CD4-positive, alpha-beta T cell treated with Interleukin-4 for 1 hour (primary cell): Measurements from ENCODE around the gene COL12A1.

Experiments used
- DNase-seq, 2 donors: peaks; one replicate each; pipeline ENCODE4 v3.0.0-alpha.2; 2020 to 2022

Gene COL12A1

GRCh38 chr6:75176076-75176582 lies 29.7 kb downstream of the COL12A1 start:
- DNase-seq, result no peak

GRCh38 chr6:75171986-75172385 lies 33.9 kb downstream of the COL12A1 start:
- DNase-seq, result no peak

DNA sequence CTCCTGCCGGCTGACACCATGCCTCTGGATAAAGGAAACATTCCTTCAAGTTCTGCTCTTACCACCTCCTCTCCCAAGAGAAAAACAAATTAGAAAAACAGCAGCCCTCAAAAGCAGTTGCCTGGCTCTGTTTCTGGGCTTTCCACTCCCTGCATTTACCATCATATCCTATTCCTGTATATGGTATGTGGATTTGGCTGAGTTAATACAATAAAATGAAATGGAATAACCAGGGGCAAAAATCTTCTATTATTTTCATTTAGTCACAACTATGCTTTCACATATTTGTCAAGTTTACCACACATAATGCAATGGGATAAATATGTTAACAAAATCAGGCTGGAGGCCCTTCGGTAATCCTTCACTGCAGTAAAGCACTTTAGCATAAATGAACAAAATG lies 34.3 kb downstream of the COL12A1 start:
- DNase-seq, result no peak

- DNase-seq, result no peak
Observed at GRCh38 chr6:75170691-75171560, 34.9 kb downstream of the COL12A1 start.

GRCh38 chr6:75169689-75170586 lies 35.9 kb downstream of the COL12A1 start:
- no peak for DNase-seq

GRCh38 chr6:75167851-75168250 lies 38.0 kb downstream of the COL12A1 start:
- no peak for DNase-seq

DNA sequence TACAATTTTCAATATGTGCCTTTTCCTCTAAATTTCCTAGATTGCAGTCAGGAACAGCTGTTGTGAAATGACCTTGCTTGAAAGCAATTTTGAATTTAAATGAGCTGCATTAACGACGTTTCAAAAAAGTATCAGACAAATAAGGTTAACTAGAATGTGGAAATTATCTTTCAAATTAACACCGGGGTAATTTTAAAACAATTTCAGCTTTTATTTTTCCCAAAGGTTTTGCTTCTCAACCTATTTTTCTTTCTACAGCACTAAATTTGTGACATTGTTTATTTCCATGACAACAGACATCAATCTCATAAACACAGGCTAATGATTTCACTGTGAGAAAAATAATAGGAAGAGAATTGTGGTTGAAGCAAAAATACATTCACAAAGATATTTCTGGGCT lies 38.5 kb downstream of the COL12A1 start:
- no peak for DNase-seq

DNA sequence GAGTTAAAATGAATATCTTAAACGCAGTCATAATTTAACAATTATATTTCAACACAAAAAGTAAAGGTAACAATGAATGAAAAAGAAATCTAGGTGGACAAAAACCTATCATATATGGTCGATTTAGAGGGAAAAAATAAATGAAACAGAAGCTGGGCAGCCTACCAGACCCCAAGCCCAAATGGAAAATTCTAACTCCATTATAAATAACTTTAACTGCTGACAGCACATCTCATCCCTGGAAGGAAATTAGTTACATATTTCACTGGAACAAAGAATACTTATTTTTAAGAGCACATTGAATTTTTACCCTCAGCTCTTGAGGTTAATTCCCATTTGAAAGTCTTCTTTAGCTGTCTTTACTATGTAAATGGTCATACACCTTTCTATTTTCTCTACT lies 39.1 kb downstream of the COL12A1 start:
- DNase-seq, result no peak

- DNase-seq, result no peak
Observed at GRCh38 chr6:75166236-75166635, 39.6 kb downstream of the COL12A1 start.

GRCh38 chr6:75158176-75158575 lies 47.7 kb downstream of the COL12A1 start:
- DNase-seq, result no peak

DNA sequence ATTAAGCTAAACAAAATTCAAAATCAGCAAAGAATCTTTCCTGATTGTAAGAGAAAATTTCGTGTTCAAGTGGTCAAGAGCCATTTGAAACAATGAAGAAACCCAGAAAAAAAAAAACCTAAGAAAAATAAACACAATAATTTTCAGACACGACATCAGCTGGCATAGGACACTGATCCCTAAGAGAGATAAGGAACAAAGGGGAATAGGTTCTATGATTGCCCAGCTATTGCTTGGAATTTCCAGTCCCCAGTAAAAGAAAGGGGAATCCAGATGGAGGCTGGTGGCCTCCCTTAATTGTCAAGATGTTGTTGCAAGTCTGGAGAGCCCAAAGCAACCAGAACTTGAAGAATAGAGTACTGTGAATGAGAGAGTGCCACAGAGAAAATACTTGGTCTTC lies 48.5 kb downstream of the COL12A1 start:
- no peak for DNase-seq

- no peak for DNase-seq
Observed at GRCh38 chr6:75156186-75156878, 49.5 kb downstream of the COL12A1 start.

- DNase-seq, result no peak
Observed at GRCh38 chr6:75155631-75156030, 50.2 kb downstream of the COL12A1 start.

GRCh38 chr6:75154973-75155372 lies 50.9 kb downstream of the COL12A1 start:
- no peak for DNase-seq

DNA sequence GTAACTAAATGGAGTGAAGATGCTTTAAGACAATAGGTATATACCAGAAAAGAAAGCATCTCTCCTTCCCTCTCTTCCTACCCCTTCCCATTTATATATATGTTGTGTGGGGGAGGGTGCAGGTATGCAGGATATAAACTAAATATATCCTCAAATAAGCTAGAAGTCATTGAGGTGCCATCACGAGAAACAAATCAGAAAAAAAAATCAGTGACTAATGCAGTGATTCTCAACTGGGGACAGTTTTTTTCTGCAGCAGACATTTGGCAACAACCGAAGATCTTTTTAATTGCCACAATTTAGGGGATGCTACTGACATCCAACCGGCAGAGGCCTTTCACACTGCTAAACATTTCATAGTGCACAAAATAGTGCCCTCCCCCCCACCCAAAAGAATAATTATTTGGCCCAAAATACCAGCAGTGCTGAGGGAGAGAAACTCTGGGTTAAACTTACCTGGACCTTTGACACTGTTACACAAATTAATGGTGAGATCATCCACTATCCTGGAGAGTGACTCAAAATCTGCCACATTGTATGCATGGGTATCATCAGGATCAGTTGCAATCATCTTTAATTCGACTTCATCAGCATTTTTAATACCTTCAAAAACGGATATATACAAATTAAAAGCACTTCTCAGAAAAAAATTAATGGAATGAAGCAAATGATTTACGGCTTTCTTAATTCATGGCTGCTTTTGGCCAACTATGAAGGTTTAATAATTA lies 55.0 kb downstream of the COL12A1 start:
- no peak for DNase-seq

GRCh38 chr6:75149696-75150095 lies 56.2 kb downstream of the COL12A1 start:
- DNase-seq, result no peak

DNA sequence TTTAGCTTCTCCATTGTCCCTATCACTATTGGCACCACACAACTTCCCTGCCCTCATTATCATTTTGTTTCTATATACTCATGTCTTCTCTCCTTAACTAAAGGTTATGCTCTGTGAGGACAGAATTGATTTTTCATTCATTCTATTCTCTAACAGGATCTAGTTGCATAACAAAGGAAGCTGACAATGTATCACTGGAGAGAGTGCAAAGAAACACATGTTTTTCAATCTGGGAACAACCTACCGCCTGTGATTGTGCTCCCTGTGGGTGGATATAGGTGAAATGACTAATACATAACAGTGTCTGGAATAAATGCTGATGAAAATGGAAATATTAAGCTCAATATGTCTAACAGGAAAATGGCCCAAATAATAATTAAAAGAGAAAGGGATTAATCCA lies 56.6 kb downstream of the COL12A1 start:
- DNase-seq, result no peak

GRCh38 chr6:75147512-75147911 lies 58.3 kb downstream of the COL12A1 start:
- DNase-seq, result no peak

DNA sequence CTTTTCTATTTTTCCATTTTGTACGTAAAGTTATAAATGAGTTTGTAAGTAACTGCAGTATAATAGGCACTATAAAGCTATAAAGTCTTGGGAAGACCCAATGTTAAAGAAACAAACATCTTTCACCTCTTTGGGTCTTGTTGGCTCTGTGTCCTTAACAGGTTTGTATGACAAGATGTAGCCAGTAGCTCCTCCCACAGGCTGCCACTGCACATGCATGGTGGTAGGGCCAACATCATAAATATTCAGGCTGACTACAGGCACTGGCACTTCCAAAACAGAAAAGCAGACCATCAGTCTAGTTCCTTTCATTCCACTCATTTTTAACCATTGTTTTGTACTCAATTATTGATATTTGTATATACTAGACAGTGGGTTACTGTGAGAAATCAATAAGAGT lies 59.9 kb downstream of the COL12A1 start:
- no peak for DNase-seq

- DNase-seq, result no peak
Observed at GRCh38 chr6:75145211-75145610, 60.6 kb downstream of the COL12A1 start.

DNA sequence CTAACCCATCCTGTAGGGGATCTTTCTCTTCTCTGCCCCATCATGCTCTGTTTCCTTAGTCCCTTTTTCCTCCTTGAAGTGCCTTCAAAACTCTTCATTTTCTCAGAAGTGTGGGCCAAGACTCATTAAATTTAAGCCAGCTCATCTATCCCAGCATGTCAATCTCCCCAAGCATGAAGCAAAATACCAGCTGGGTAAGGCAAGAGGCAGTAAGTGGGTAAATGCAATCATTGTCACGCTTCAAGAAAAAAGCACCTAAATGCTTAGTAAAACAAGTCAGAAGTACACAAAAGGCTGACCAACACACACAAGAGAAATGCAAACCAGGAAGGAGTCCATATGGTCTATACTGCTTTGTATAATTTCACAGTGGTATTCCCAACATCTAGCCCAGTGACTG lies 61.5 kb downstream of the COL12A1 start:
- DNase-seq, result no peak

DNA sequence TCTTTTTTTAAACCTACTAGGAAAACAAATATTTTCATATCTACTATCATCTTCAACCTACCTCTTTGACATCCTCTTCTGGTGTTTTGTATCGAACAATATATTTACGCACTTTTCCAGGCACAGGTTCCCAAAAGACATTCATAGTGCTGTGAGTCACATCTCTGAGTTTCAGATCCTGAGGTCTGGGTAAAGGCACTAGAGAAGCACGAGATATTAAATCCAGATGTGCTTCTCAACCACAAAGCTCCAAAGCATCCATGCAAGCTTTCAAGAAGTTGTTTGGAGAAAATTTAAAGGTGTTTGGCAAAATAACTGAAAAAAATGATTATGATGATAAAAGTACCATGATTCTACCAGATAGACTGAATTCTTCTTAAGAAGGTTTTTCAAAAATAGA lies 62.7 kb downstream of the COL12A1 start:
- no peak for DNase-seq
